WTC11 (cell line): ENCODE measurements around the gene GPR37L1. TPM values are rescaled to one million over a fixed set of nuclear protein-coding genes. Genes with fewer than 3 reads are reported as not detected.
A peak's percentile ranks its signal among the peaks of the same experiment; 100 is the strongest.

Source experiments
- ATAC-seq: fragments of 200-7000 bp; cut with Tn5 transposase; 2 replicates; pipeline ENCODE4 v1.10.0; 2021; ENCODE audit warnings: mild to moderate bottlenecking, moderate library complexity
- CTCF ChIA-PET: fragments of 300-600 bp; sonication (Branson Sonifier 250); formaldehyde crosslinking; loops from one replicate; lab custom pipeline; 2021; ENCODE audit warnings: antibody characterized with exemption; lab: Charles Lee
- POLR2A ChIA-PET: fragments of 350-600 bp; sonication (Branson Sonifier 250); formaldehyde crosslinking; loops from one replicate; lab custom pipeline; 2021; ENCODE audit warnings: antibody characterized with exemption; lab: Charles Lee
- DNase-seq: peaks from one replicate; pipeline ENCODE4 v3.0.0; 2021; ENCODE audit warnings: low spot score
- H3K27ac Mint-ChIP-seq: 2 replicates; pipeline ENCODE4 v1.8.0; 2021; ENCODE audit warnings: mixed read lengths
- H3K27me3 Mint-ChIP-seq: 2 replicates; pipeline ENCODE4 v1.8.0; 2021; ENCODE audit warnings: low read depth, mild to moderate bottlenecking, moderate library complexity, mixed read lengths
- H3K36me3 Mint-ChIP-seq: 2 replicates; pipeline ENCODE4 v1.8.0; 2021; ENCODE audit warnings: mixed read lengths
- H3K4me1 Mint-ChIP-seq: 2 replicates; pipeline ENCODE4 v1.8.0; 2022; ENCODE audit warnings: mixed read lengths
- H3K4me3 Mint-ChIP-seq: 2 replicates; pipeline ENCODE4 v1.8.0; 2021; ENCODE audit warnings: mild to moderate bottlenecking, moderate library complexity, mixed read lengths
- H3K9me3 Mint-ChIP-seq: 2 replicates; pipeline ENCODE4 v1.8.0; 2021; ENCODE audit warnings: mixed read lengths
- CREB1 ChIP-seq: sonication (generic); formaldehyde crosslinking; IDR thresholded peaks from 2 replicates; pipeline ENCODE4 v1.8.0; 2023; ENCODE audit warnings: mild to moderate bottlenecking, missing genetic modification reagents
- ESRRA ChIP-seq: sonication (generic); formaldehyde crosslinking; IDR thresholded peaks from 2 replicates; pipeline ENCODE4 v1.8.1; 2022; ENCODE audit warnings: mild to moderate bottlenecking, missing genetic modification reagents, borderline replicate concordance
- FOXP1 ChIP-seq: sonication (generic); formaldehyde crosslinking; IDR thresholded peaks from 2 replicates; pipeline ENCODE4 v1.8.0; 2022; ENCODE audit warnings: missing genetic modification reagents, mild to moderate bottlenecking, moderate library complexity, borderline replicate concordance
- GABPB1 ChIP-seq: sonication (generic); formaldehyde crosslinking; IDR thresholded peaks from 2 replicates; pipeline ENCODE4 v1.8.1; 2023; ENCODE audit warnings: mild to moderate bottlenecking, missing genetic modification reagents
- HMGA2 ChIP-seq: fragments of 250-450 bp; sonication (Bioruptor Pico); IDR thresholded peaks from 2 replicates; pipeline ENCODE4 v1.4.0; 2021; ENCODE audit warnings: mild to moderate bottlenecking, moderate library complexity
- MYBL2 ChIP-seq: sonication (generic); formaldehyde crosslinking; IDR thresholded peaks from 2 replicates; pipeline ENCODE4 v1.8.1; 2023; ENCODE audit warnings: mild to moderate bottlenecking, moderate library complexity, missing genetic modification reagents
- NR1H2 ChIP-seq: sonication (generic); formaldehyde crosslinking; IDR thresholded peaks from 2 replicates; pipeline ENCODE4 v1.9.0; 2021; ENCODE audit warnings: mild to moderate bottlenecking, moderate library complexity, missing genetic modification reagents
- PRRX2 ChIP-seq: fragments of 250-450 bp; sonication (Bioruptor Pico); IDR thresholded peaks from 2 replicates; pipeline ENCODE4 v1.8.0; 2021; ENCODE audit warnings: mild to moderate bottlenecking
- RELA ChIP-seq: sonication (generic); formaldehyde crosslinking; IDR thresholded peaks from 2 replicates; pipeline ENCODE4 v1.8.1; 2022; ENCODE audit warnings: missing genetic modification reagents, mild to moderate bottlenecking, borderline replicate concordance
- SMAD3 ChIP-seq: sonication (generic); formaldehyde crosslinking; IDR thresholded peaks from 2 replicates; pipeline ENCODE4 v1.8.0; 2022; ENCODE audit warnings: missing genetic modification reagents, mild to moderate bottlenecking, borderline replicate concordance
- SP1 ChIP-seq: sonication (generic); formaldehyde crosslinking; conservative IDR thresholded peaks from 2 replicates; pipeline ENCODE4 v1.8.1; 2022; ENCODE audit warnings: missing genetic modification reagents
- TP53 ChIP-seq: sonication (generic); formaldehyde crosslinking; IDR thresholded peaks from 2 replicates; pipeline ENCODE4 v1.8.1; 2023; ENCODE audit warnings: mild to moderate bottlenecking, missing genetic modification reagents
- ZNF138 ChIP-seq: sonication (generic); formaldehyde crosslinking; conservative IDR thresholded peaks from 2 replicates; pipeline ENCODE4 v1.8.1; 2022; ENCODE audit warnings: mild to moderate bottlenecking, moderate library complexity, missing genetic modification reagents
- ZNF219 ChIP-seq: sonication (generic); formaldehyde crosslinking; IDR thresholded peaks from 2 replicates; pipeline ENCODE4 v1.8.0; 2023; ENCODE audit warnings: missing genetic modification reagents, mild to moderate bottlenecking, borderline replicate concordance
- ZNF232 ChIP-seq: sonication (generic); formaldehyde crosslinking; IDR thresholded peaks from 2 replicates; pipeline ENCODE4 v1.8.0; 2022; ENCODE audit warnings: mild to moderate bottlenecking, missing genetic modification reagents
- ZNF263 ChIP-seq: sonication (generic); formaldehyde crosslinking; IDR thresholded peaks from 2 replicates; pipeline ENCODE4 v1.8.1; 2022; ENCODE audit warnings: low read depth, mild to moderate bottlenecking, moderate library complexity, missing genetic modification reagents
- ZNF317 ChIP-seq: sonication (generic); formaldehyde crosslinking; IDR thresholded peaks from 2 replicates; pipeline ENCODE4 v1.8.1; 2023; ENCODE audit warnings: low read depth, mild to moderate bottlenecking, moderate library complexity, missing genetic modification reagents, borderline replicate concordance
- ZNF423 ChIP-seq: fragments of 250-450 bp; sonication (Bioruptor Pico); IDR thresholded peaks from 2 replicates; pipeline ENCODE4 v2.1.2; 2022; ENCODE audit warnings: mild to moderate bottlenecking, moderate library complexity
- total RNA-seq: library from RNA; stranded (reverse); gene quantifications from 3 replicates; pipeline ENCODE4 v1.2.3, GENCODE V29; 2021
- TF ChIP-seq, protein P1 (sequence below): sonication (generic); formaldehyde crosslinking; IDR thresholded peaks from 2 replicates; pipeline ENCODE4 v1.8.1; 2022; ENCODE audit warnings: mild to moderate bottlenecking, moderate library complexity, missing genetic modification reagents
- TF ChIP-seq, protein P2 (sequence below): sonication (generic); formaldehyde crosslinking; IDR thresholded peaks from 2 replicates; pipeline ENCODE4 v1.8.0; 2023; ENCODE audit warnings: missing genetic modification reagents, mild to moderate bottlenecking, borderline replicate concordance
- TF ChIP-seq, protein P3 (sequence below): sonication (generic); formaldehyde crosslinking; IDR thresholded peaks from 2 replicates; pipeline ENCODE4 v1.8.0; 2022; ENCODE audit warnings: mild to moderate bottlenecking, missing genetic modification reagents
- TF ChIP-seq, protein P4 (sequence below): sonication (generic); formaldehyde crosslinking; IDR thresholded peaks from 2 replicates; pipeline ENCODE4 v1.8.0; 2022; ENCODE audit warnings: mild to moderate bottlenecking, missing genetic modification reagents
- TF ChIP-seq, protein P5 (sequence below): sonication (generic); formaldehyde crosslinking; IDR thresholded peaks from 2 replicates; pipeline ENCODE4 v1.8.1; 2023; ENCODE audit warnings: mild to moderate bottlenecking, missing genetic modification reagents
- TF ChIP-seq, protein P6 (sequence below): sonication (generic); formaldehyde crosslinking; IDR thresholded peaks from 2 replicates; pipeline ENCODE4 v1.8.0; 2022; ENCODE audit warnings: mild to moderate bottlenecking, missing genetic modification reagents
- TF ChIP-seq, protein P7 (sequence below): sonication (generic); formaldehyde crosslinking; IDR thresholded peaks from 2 replicates; pipeline ENCODE4 v1.8.1; 2023; ENCODE audit warnings: mild to moderate bottlenecking, missing genetic modification reagents, moderate library complexity

Gene GPR37L1
- total RNA-seq, 1 experiment from 2014 or later = 0.07 TPM

DNA sequence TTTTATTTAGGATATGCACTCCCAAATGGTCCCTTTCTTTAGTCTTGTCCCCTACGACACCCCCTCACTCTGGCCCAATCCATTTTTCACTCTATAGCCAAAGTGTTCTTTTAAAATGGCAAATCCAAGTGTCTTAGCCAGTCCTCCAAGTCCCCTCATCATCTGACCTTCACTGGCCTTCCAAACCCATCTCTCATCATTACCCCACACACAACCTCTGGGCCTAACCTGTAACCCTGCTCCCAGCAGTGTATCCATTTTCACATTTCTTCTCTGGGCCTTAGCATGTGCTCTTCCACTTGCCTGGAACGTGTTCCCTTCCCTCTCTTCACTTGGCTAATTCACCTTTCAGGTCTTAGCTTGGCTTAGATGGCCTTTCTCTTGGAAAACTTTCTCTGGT is 28.3 kb downstream of the GPR37L1 start:
- TF ChIP-seq, protein P1, sequence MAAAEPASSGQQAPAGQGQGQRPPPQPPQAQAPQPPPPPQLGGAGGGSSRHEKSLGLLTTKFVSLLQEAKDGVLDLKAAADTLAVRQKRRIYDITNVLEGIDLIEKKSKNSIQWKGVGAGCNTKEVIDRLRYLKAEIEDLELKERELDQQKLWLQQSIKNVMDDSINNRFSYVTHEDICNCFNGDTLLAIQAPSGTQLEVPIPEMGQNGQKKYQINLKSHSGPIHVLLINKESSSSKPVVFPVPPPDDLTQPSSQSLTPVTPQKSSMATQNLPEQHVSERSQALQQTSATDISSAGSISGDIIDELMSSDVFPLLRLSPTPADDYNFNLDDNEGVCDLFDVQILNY = no peak
- no peak for TF ChIP-seq SP1 (CRISPR knock-in tag)
- TF ChIP-seq ZNF219 (CRISPR knock-in tag) = no peak
- no peak for TF ChIP-seq RELA
- no peak for TF ChIP-seq GABPB1 (CRISPR knock-in tag)
- no peak for TF ChIP-seq ESRRA (CRISPR knock-in tag)
- no peak for TF ChIP-seq FOXP1 (CRISPR knock-in tag)
- TF ChIP-seq, protein P2, sequence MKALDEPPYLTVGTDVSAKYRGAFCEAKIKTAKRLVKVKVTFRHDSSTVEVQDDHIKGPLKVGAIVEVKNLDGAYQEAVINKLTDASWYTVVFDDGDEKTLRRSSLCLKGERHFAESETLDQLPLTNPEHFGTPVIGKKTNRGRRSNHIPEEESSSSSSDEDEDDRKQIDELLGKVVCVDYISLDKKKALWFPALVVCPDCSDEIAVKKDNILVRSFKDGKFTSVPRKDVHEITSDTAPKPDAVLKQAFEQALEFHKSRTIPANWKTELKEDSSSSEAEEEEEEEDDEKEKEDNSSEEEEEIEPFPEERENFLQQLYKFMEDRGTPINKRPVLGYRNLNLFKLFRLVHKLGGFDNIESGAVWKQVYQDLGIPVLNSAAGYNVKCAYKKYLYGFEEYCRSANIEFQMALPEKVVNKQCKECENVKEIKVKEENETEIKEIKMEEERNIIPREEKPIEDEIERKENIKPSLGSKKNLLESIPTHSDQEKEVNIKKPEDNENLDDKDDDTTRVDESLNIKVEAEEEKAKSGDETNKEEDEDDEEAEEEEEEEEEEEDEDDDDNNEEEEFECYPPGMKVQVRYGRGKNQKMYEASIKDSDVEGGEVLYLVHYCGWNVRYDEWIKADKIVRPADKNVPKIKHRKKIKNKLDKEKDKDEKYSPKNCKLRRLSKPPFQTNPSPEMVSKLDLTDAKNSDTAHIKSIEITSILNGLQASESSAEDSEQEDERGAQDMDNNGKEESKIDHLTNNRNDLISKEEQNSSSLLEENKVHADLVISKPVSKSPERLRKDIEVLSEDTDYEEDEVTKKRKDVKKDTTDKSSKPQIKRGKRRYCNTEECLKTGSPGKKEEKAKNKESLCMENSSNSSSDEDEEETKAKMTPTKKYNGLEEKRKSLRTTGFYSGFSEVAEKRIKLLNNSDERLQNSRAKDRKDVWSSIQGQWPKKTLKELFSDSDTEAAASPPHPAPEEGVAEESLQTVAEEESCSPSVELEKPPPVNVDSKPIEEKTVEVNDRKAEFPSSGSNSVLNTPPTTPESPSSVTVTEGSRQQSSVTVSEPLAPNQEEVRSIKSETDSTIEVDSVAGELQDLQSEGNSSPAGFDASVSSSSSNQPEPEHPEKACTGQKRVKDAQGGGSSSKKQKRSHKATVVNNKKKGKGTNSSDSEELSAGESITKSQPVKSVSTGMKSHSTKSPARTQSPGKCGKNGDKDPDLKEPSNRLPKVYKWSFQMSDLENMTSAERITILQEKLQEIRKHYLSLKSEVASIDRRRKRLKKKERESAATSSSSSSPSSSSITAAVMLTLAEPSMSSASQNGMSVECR (CRISPR knock-in tag) = no peak
- TF ChIP-seq, protein P3, sequence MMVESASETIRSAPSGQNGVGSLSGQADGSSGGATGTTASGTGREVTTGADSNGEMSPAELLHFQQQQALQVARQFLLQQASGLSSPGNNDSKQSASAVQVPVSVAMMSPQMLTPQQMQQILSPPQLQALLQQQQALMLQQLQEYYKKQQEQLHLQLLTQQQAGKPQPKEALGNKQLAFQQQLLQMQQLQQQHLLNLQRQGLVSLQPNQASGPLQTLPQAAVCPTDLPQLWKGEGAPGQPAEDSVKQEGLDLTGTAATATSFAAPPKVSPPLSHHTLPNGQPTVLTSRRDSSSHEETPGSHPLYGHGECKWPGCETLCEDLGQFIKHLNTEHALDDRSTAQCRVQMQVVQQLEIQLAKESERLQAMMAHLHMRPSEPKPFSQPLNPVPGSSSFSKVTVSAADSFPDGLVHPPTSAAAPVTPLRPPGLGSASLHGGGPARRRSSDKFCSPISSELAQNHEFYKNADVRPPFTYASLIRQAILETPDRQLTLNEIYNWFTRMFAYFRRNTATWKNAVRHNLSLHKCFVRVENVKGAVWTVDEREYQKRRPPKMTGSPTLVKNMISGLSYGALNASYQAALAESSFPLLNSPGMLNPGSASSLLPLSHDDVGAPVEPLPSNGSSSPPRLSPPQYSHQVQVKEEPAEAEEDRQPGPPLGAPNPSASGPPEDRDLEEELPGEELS (CRISPR knock-in tag) = no peak
- TF ChIP-seq, protein P4, sequence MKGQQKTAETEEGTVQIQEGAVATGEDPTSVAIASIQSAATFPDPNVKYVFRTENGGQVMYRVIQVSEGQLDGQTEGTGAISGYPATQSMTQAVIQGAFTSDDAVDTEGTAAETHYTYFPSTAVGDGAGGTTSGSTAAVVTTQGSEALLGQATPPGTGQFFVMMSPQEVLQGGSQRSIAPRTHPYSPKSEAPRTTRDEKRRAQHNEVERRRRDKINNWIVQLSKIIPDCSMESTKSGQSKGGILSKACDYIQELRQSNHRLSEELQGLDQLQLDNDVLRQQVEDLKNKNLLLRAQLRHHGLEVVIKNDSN (CRISPR knock-in tag) = no peak
- TF ChIP-seq MYBL2 (CRISPR knock-in tag) = no peak
- TF ChIP-seq ZNF138 (CRISPR knock-in tag) = no peak
- no peaks in the 10 kb centered on the region for H3K9me3 Mint-ChIP-seq
- no peak for ATAC-seq
- ChIA-PET POLR2A (no interaction called here), CTCF (interaction anchor here (1.9 kb wide), 1 partner anchor 15 kb away, joined by 6 read pairs; no protein-coding TSS in a partner anchor)
- peaks cover 10% of the 10 kb centered on the region for H3K4me1 Mint-ChIP-seq
- no peak for DNase-seq
- H3K36me3 Mint-ChIP-seq = no peaks in the 10 kb centered on the region
- H3K27me3 Mint-ChIP-seq = no peaks in the 10 kb centered on the region
- H3K27ac Mint-ChIP-seq = no peak overlapping the region
- H3K4me3 Mint-ChIP-seq = no peak overlapping the region

DNA sequence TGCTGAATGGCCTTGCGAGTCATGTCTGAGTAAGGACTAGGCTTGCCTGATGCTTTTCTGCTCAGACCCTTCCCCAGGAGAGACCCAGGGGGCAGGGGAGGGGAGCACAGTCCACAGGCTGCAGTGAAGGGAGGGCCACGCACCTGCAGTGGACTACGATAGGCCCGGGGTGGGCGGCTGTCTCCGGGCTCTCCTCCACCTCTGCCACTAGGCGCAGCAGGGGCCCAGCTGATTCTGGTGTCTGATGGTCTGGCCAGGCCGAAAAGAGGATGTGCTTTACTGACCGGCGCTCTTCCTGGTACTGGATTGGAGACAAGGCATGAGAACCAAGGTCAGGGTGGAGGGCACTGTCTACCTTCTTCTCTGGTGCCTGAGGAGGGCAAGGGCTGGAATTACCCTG is 29.7 kb downstream of the GPR37L1 start:
- Mint-ChIP-seq H3K36me3 (no peaks in the 10 kb centered on the region), H3K27ac (no peak overlapping the region), H3K4me3 (no peak overlapping the region), H3K27me3 (no peaks in the 10 kb centered on the region), H3K9me3 (no peaks in the 10 kb centered on the region), H3K4me1 (peaks cover 10% of the 10 kb centered on the region)
- ChIA-PET POLR2A (no interaction called here), CTCF (interaction anchor here (0.7 to 1.9 kb wide), 2 partner anchors 17 to 37 kb away, joined by 4 to 6 read pairs; no protein-coding TSS in a partner anchor)
- DNase-seq (no peak), ATAC-seq (peak; percentile 32)
- TF ChIP-seq PRRX2 (no peak), TP53 (CRISPR knock-in tag) (no peak), SMAD3 (CRISPR knock-in tag) (no peak), MYBL2 (CRISPR knock-in tag) (no peak), NR1H2 (no peak), ZNF423 (CRISPR knock-in tag) (no peak), ZNF317 (CRISPR knock-in tag) (no peak), ZNF263 (CRISPR knock-in tag) (no peak), ZNF232 (no peak), HMGA2 (CRISPR knock-in tag) (no peak), CREB1 (CRISPR knock-in tag) (no peak), ZNF219 (CRISPR knock-in tag) (no peak)
- TF ChIP-seq, protein P5, sequence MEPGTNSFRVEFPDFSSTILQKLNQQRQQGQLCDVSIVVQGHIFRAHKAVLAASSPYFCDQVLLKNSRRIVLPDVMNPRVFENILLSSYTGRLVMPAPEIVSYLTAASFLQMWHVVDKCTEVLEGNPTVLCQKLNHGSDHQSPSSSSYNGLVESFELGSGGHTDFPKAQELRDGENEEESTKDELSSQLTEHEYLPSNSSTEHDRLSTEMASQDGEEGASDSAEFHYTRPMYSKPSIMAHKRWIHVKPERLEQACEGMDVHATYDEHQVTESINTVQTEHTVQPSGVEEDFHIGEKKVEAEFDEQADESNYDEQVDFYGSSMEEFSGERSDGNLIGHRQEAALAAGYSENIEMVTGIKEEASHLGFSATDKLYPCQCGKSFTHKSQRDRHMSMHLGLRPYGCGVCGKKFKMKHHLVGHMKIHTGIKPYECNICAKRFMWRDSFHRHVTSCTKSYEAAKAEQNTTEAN (CRISPR knock-in tag) = no peak
- TF ChIP-seq, protein P6, sequence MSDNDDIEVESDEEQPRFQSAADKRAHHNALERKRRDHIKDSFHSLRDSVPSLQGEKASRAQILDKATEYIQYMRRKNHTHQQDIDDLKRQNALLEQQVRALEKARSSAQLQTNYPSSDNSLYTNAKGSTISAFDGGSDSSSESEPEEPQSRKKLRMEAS = no peak
- TF ChIP-seq, protein P7, sequence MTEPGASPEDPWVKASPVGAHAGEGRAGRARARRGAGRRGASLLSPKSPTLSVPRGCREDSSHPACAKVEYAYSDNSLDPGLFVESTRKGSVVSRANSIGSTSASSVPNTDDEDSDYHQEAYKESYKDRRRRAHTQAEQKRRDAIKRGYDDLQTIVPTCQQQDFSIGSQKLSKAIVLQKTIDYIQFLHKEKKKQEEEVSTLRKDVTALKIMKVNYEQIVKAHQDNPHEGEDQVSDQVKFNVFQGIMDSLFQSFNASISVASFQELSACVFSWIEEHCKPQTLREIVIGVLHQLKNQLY = no peak
- TF ChIP-seq, protein P4 (CRISPR knock-in tag) = no peak
